SK-N-SH (cell line): Measurements from ENCODE around the gene CPB1. TPM values are rescaled to one million over a fixed set of nuclear protein-coding genes. Genes with fewer than 3 reads are reported as not detected.

Experiments
- CTCF ChIA-PET: fragments of 300-600, 350-600 bp; formaldehyde crosslinking; extraction: SDS; loops from one replicate; lab custom pipeline; 2021; lab: Yijun Ruan, JAX
- POLR2A ChIA-PET: fragments of 350-600 bp; sonication (Branson Sonifier 250); formaldehyde crosslinking; extraction: SDS; loops from one replicate; lab custom pipeline; 2020; ENCODE audit warnings: antibody characterized with exemption, inconsistent platforms; lab: Yijun Ruan, JAX
- DNase-seq: peaks from one replicate; pipeline ENCODE4 v3.0.0; 2012
- H2AFZ ChIP-seq: fragments of 200-600 bp; sonication (generic); 2 replicates; pipeline ENCODE4 v1.8.1; 2016; ENCODE audit warnings: antibody characterized with exemption, mild to moderate bottlenecking, low read depth
- H3F3A ChIP-seq: fragments of 200-600 bp; sonication (generic); replicated peaks from 2 replicates; pipeline ENCODE3; 2016; ENCODE audit warnings: antibody characterized with exemption, mild to moderate bottlenecking; ENCODE audit not compliant: insufficient read depth
- H3K27ac ChIP-seq, 2 experiments: fragments of 200-500 bp in 1 of 2; fragments of 200-600 bp in 1 of 2; sonication (Bioruptor generic) in 1 of 2; sonication (generic), shearing (Covaris generic) in 1 of 2; 2 replicates each; pipeline versions ENCODE4 v1.5.1 to v1.6.1; 2014 to 2016; ENCODE audit warnings: low read depth in 2 of 2, inconsistent platforms in 1 of 2, low read length in 1 of 2, mild to moderate bottlenecking in 1 of 2, mixed read lengths in 1 of 2
- H3K27me3 ChIP-seq: fragments of 200-600 bp; sonication (generic), shearing (Covaris generic); 2 replicates; pipeline ENCODE4 v1.6.1; 2016; ENCODE audit warnings: mixed run types; ENCODE audit not compliant: insufficient read depth
- H3K36me3 ChIP-seq, 2 experiments: fragments of 200-500 bp in 1 of 2; fragments of 200-600 bp in 1 of 2; sonication (Bioruptor generic) in 1 of 2; sonication (generic) in 1 of 2; replicated peaks in 1 of 2; 2 replicates each; pipeline versions ENCODE3 to v1.5.1; 2014 to 2016; ENCODE audit warnings: low read length in 1 of 2, mild to moderate bottlenecking in 1 of 2; ENCODE audit not compliant: insufficient read depth in 2 of 2, control insufficient read depth in 1 of 2
- H3K4me1 ChIP-seq, 2 experiments: fragments of 200-500 bp in 1 of 2; fragments of 200-600 bp in 1 of 2; sonication (Bioruptor generic) in 1 of 2; sonication (generic), shearing (Covaris generic) in 1 of 2; 2 replicates each; pipeline versions ENCODE4 v1.5.1 to v1.6.1; 2014 to 2016; ENCODE audit warnings: low read depth in 1 of 2, low read length in 1 of 2, mixed run types in 1 of 2; ENCODE audit not compliant: insufficient read depth in 2 of 2, control insufficient read depth in 1 of 2
- H3K4me2 ChIP-seq: fragments of 200-600 bp; sonication (generic), shearing (Covaris generic); 2 replicates; pipeline ENCODE4 v1.6.1; 2017; ENCODE audit warnings: mixed run types
- H3K4me3 ChIP-seq, 2 experiments: fragments of 200-500 bp in 1 of 2; fragments of 200-600 bp in 1 of 2; sonication (Bioruptor generic) in 1 of 2; sonication (generic), shearing (Covaris generic) in 1 of 2; 2 replicates each; pipeline versions ENCODE4 v1.5.1 to v1.8.1; 2014 to 2016; ENCODE audit warnings: low read depth in 2 of 2, inconsistent platforms in 1 of 2, low read length in 1 of 2, mild to moderate bottlenecking in 1 of 2, mixed read lengths in 1 of 2, moderate library complexity in 1 of 2
- H3K79me2 ChIP-seq: fragments of 200-600 bp; sonication (generic); 2 replicates; pipeline ENCODE4 v1.8.1; 2017; ENCODE audit warnings: mild to moderate bottlenecking; ENCODE audit not compliant: insufficient read depth
- H3K9ac ChIP-seq: fragments of 200-600 bp; sonication (generic); 2 replicates; pipeline ENCODE4 v1.6.1; 2017; ENCODE audit warnings: mixed run types
- H3K9me2 ChIP-seq: fragments of 200-600 bp; sonication (generic); 2 replicates; pipeline ENCODE4 v1.6.1; 2017; ENCODE audit warnings: mixed run types
- H3K9me3 ChIP-seq: fragments of 200-600 bp; sonication (generic); 2 replicates; pipeline ENCODE4 v1.6.1; 2017; ENCODE audit warnings: mixed run types, mild to moderate bottlenecking, moderate library complexity
- H4K20me1 ChIP-seq: fragments of 200-600 bp; sonication (generic); 2 replicates; pipeline ENCODE4 v1.6.1; 2017; ENCODE audit warnings: mild to moderate bottlenecking, mixed run types; ENCODE audit not compliant: insufficient read depth
- CHD2 ChIP-seq: fragments of 150-350 bp; IDR thresholded peaks from 2 replicates; pipeline ENCODE4 v1.6.1; 2018; ENCODE audit warnings: low read length; ENCODE audit not compliant: partially characterized antibody
- CTCF ChIP-seq: fragments of 200-600 bp; sonication (generic); IDR thresholded peaks from 2 replicates; pipeline ENCODE4 v1.6.1; 2017; ENCODE audit warnings: antibody characterized with exemption, mild to moderate bottlenecking, moderate library complexity
- EP300 ChIP-seq, 2 experiments: IDR thresholded peaks; 2 replicates each; pipeline versions ENCODE4 v1.4.0 to v1.6.1; 2012; ENCODE audit warnings: borderline replicate concordance in 1 of 2, low read depth in 1 of 2, low read length in 1 of 2
- FOSL2 ChIP-seq: IDR thresholded peaks from 2 replicates; pipeline ENCODE4 v1.4.0; 2012; ENCODE audit warnings: low read depth, mild to moderate bottlenecking, moderate library complexity, borderline replicate concordance
- FOXJ3 ChIP-seq: sonication (generic); formaldehyde crosslinking; IDR thresholded peaks from 2 replicates; pipeline ENCODE4 v1.5.1; 2020; ENCODE audit warnings: mild to moderate bottlenecking, missing genetic modification reagents
- GATA2 ChIP-seq: sonication (generic); formaldehyde crosslinking; IDR thresholded peaks from 2 replicates; pipeline ENCODE4 v1.5.0; 2020; ENCODE audit warnings: mild to moderate bottlenecking, missing genetic modification reagents
- JUND ChIP-seq: IDR thresholded peaks from 2 replicates; pipeline ENCODE4 v1.4.0; 2012
- PBX3 ChIP-seq: IDR thresholded peaks from 2 replicates; pipeline ENCODE4; 2012
- RAD21 ChIP-seq: IDR thresholded peaks from 2 replicates; pipeline ENCODE4 v1.6.1; 2012; ENCODE audit warnings: mild to moderate bottlenecking, low read length
- SMC3 ChIP-seq: IDR thresholded peaks from 2 replicates; pipeline ENCODE4 v1.6.1; 2012; ENCODE audit warnings: low read depth, low read length, improper control_type of control experiment
- WGBS: methylation state at CpG from one replicate; pipeline ENCODE4 v1.1.6; 2017; ENCODE audit warnings: low lambda C conversion rate; 5-methylcytosine and 5-hydroxymethylcytosine counted together
- polyA plus RNA-seq, 3 experiments: library from polyadenylated mRNA; depleted of rRNA; stranded (reverse); fragments of >200 nt; gene quantifications; 2 replicates each; pipeline ENCODE4 v1.2.3, GENCODE V29; 2012

CPB1 gene
- polyA plus RNA-seq, 1 of the 3 experiments (the other 2 are of a cell fraction): 0.26 TPM

- no peak overlapping the region for H3K27ac ChIP-seq
- no peaks in the 10 kb centered on the region for H3K36me3 ChIP-seq
- H3K79me2 ChIP-seq: no peaks in the 10 kb centered on the region
- H3K4me3 ChIP-seq: no peak overlapping the region; a peak in 1 of 4 replicates
- H3K4me2 ChIP-seq: no peak overlapping the region
- WGBS: 16% methylated on average over 1 of the region's 1 CpG
- no peaks in the 10 kb centered on the region for H3K4me1 ChIP-seq
- H3K9ac ChIP-seq: no peak overlapping the region
- POLR2A ChIA-PET: no interaction called here
- no peaks in the 10 kb centered on the region for H3F3A ChIP-seq
- CTCF ChIA-PET: interaction anchor here (0.6 to 4.9 kb wide), 29 partner anchors 8 to 1043 kb away, joined by 3 to 93 read pairs (median 4); no protein-coding TSS in a partner anchor
- H2AFZ ChIP-seq: no peak overlapping the region
- no peaks in the 10 kb centered on the region for H4K20me1 ChIP-seq
- no peak for TF ChIP-seq CHD2
- TF ChIP-seq SMC3: peak; percentile 83
- 0 out of 2 replicates have a peak, but pooled peaks have one; percentile 29 for TF ChIP-seq PBX3
- TF ChIP-seq FOSL2: no peak
- peak; percentile 80 for TF ChIP-seq RAD21
- TF ChIP-seq GATA2 (CRISPR knock-in tag): no peak
- TF ChIP-seq CTCF: peak; percentile 81
- no peak for TF ChIP-seq JUND
- H3K9me3 ChIP-seq: no peaks in the 10 kb centered on the region
- no peaks in the 10 kb centered on the region for H3K9me2 ChIP-seq
- H3K27me3 ChIP-seq: no peaks in the 10 kb centered on the region
- DNase-seq: peak; percentile 39
Observed at GRCh38 chr3:148861277-148861869, 33.8 kb downstream of the CPB1 start.

GRCh38 chr3:148863297-148863696 lies 35.7 kb downstream of the CPB1 start:
- ChIA-PET CTCF (interaction anchor here (0.5 to 4.9 kb wide), 7 partner anchors 11 to 292 kb away, joined by 3 to 93 read pairs (median 4); no protein-coding TSS in a partner anchor), POLR2A (no interaction called here)

More at GRCh38 chr3:148863297-148863696, 35.7 kb downstream of the CPB1 start:
- Histone ChIP-seq H2AFZ (no peak overlapping the region), H3K4me1 (no peaks in the 10 kb centered on the region), H3K36me3 (no peaks in the 10 kb centered on the region), H3K4me2 (no peak overlapping the region), H3K9me3 (no peaks in the 10 kb centered on the region), H3K4me3 (no peak overlapping the region), H3F3A (no peaks in the 10 kb centered on the region), H4K20me1 (no peaks in the 10 kb centered on the region), H3K9ac (no peak overlapping the region), H3K79me2 (no peaks in the 10 kb centered on the region), H3K27ac (no peak overlapping the region), H3K9me2 (no peaks in the 10 kb centered on the region), H3K27me3 (no peaks in the 10 kb centered on the region)
- no peak for DNase-seq
- TF ChIP-seq FOXJ3 (CRISPR knock-in tag) (no peak), EP300 (IDR thresholded peaks at IDR 0.05; ENCODE audit: borderline replicate concordance in 1 of 2, low read depth in 1 of 2, low read length in 1 of 2) (no peak), CHD2 (no peak)
- WGBS: 45% methylated on average over 4 of the region's 4 CpGs
